HepG2 (cell line): ENCODE measurements around the gene MUC13. TPM values are rescaled to one million over a fixed set of nuclear protein-coding genes. Genes with fewer than 3 reads are reported as not detected.

Experiments
- ATAC-seq: fragments of 200-7000 bp; cut with Tn5 transposase; 3 replicates; pipeline ENCODE4 v1.9.1; 2020; ENCODE audit warnings: mild to moderate bottlenecking, moderate library complexity
- BruUV-seq: library from RNA; stranded (reverse); fragments of 400-500 nt; replicated peaks from 2 replicates; lab custom pipeline; 2021; lab: Mats Ljungman, UMichigan
- CTCF ChIA-PET: fragments of 300-600 bp; formaldehyde crosslinking; extraction: SDS; loops from one replicate; lab custom pipeline; 2021; ENCODE audit warnings: low total read pairs, inconsistent platforms, low intra/inter-chr PET ratio; lab: Yijun Ruan, JAX
- POLR2A ChIA-PET: fragments of 350-600 bp; sonication (Branson Sonifier 250); formaldehyde crosslinking; loops from one replicate; lab custom pipeline; 2020; ENCODE audit warnings: antibody characterized with exemption, inconsistent platforms; lab: Yijun Ruan, JAX
- DNase-seq: peaks from one replicate; pipeline ENCODE4 v3.0.0-alpha.2; 2015; ENCODE audit warnings: low spot score
- FAIRE-seq: peaks from 3 replicates; lab custom pipeline; 2011; peaks lifted over from hg19 to GRCh38; lab: Jason Lieb, UNC
- H2AFZ ChIP-seq: one replicate; pipeline ENCODE4 v1.6.1; 2011; ENCODE audit warnings: low read length, inconsistent platforms
- H3K27ac ChIP-seq: fragments of 300-600 bp; 3 replicates; pipeline ENCODE4 v1.8.0; 2011; ENCODE audit warnings: mixed run types, mild to moderate bottlenecking, mixed read lengths, low read length, inconsistent platforms; ENCODE audit not compliant: insufficient read depth; ENCODE audit errors: extremely low read length
- H3K27me3 ChIP-seq, 2 experiments: fragments of 200-600 bp in 1 of 2; 2 replicates in 1 of 2; 3 replicates in 1 of 2; pipeline versions ENCODE4 v1.6.0 to v1.8.0; 2011; ENCODE audit warnings: low read length in 2 of 2, mild to moderate bottlenecking in 2 of 2, moderate library complexity in 2 of 2, inconsistent platforms in 1 of 2; ENCODE audit not compliant: insufficient read depth in 2 of 2, control insufficient read depth in 1 of 2
- H3K36me3 ChIP-seq, 2 experiments: fragments of 200-600 bp in 1 of 2; replicated peaks in 1 of 2; 2 replicates in 1 of 2; 3 replicates in 1 of 2; pipeline versions ENCODE4 v1.5.1 to v1.8.0; 2011; ENCODE audit warnings: low read length in 2 of 2, inconsistent platforms in 1 of 2; ENCODE audit not compliant: insufficient read depth in 2 of 2, control insufficient read depth in 1 of 2
- H3K4me1 ChIP-seq: 2 replicates; pipeline ENCODE4 v1.5.1; 2012; ENCODE audit warnings: low read length, inconsistent platforms; ENCODE audit not compliant: insufficient read depth
- H3K4me2 ChIP-seq: 2 replicates; pipeline ENCODE4 v1.6.0; 2011; ENCODE audit warnings: low read depth, low read length, inconsistent platforms
- H3K4me3 ChIP-seq, 3 experiments: fragments of 200-600 bp in 1 of 3; sonication (generic), shearing (Covaris generic) in 1 of 3; replicated peaks in 1 of 3; 2 replicates each; pipeline ENCODE4 v1.5.1; 2011 to 2016; ENCODE audit warnings: low read length in 3 of 3, inconsistent platforms in 2 of 3, low read depth in 2 of 3, mild to moderate bottlenecking in 2 of 3, control low read depth in 1 of 3, mixed read lengths in 1 of 3; ENCODE audit not compliant: insufficient read depth in 1 of 3
- H3K79me2 ChIP-seq: one replicate; pipeline ENCODE4 v1.6.1; 2011; ENCODE audit warnings: low read length, inconsistent platforms; ENCODE audit not compliant: insufficient read depth
- H3K9ac ChIP-seq: 2 replicates; pipeline ENCODE4 v1.6.0; 2011; ENCODE audit warnings: mild to moderate bottlenecking, low read depth, low read length, inconsistent platforms; ENCODE audit not compliant: insufficient read depth
- H3K9me3 ChIP-seq: 2 replicates; pipeline ENCODE4 v1.5.1; 2012; ENCODE audit warnings: mild to moderate bottlenecking, low read length
- H4K20me1 ChIP-seq: 2 replicates; pipeline ENCODE4 v1.6.0; 2011; ENCODE audit warnings: inconsistent platforms, mild to moderate bottlenecking, low read length, moderate library complexity; ENCODE audit not compliant: insufficient read depth
- ATF7 ChIP-seq, 2 experiments: fragments of 450-650 bp in 1 of 2; sonication (generic) in 1 of 2; formaldehyde crosslinking in 1 of 2; IDR thresholded peaks; 2 replicates each; pipeline versions ENCODE4 v1.4.0 to v1.6.1; 2016 to 2020; ENCODE audit warnings: antibody characterized with exemption in 1 of 2, mild to moderate bottlenecking in 1 of 2, missing genetic modification reagents in 1 of 2
- CREB1 ChIP-seq, 2 experiments: fragments of 450-650 bp in 1 of 2; IDR thresholded peaks; 2 replicates each; pipeline ENCODE4 v1.6.1; 2016 to 2017; ENCODE audit warnings: control low read depth in 1 of 2, mild to moderate bottlenecking in 1 of 2, missing compliant biosample characterization in 1 of 2, missing genetic modification characterization in 1 of 2
- ELF3 ChIP-seq: IDR thresholded peaks from 2 replicates; pipeline ENCODE4 v1.6.1; 2016; ENCODE audit warnings: missing genetic modification reagents, missing compliant biosample characterization
- HOMEZ ChIP-seq: IDR thresholded peaks from 2 replicates; pipeline ENCODE4 v1.6.1; 2016; ENCODE audit warnings: low read depth
- KDM5B ChIP-seq: sonication (generic); formaldehyde crosslinking; IDR thresholded peaks from 2 replicates; pipeline ENCODE4 v1.4.0; 2020; ENCODE audit warnings: missing genetic modification reagents, mild to moderate bottlenecking, borderline replicate concordance
- KLF12 ChIP-seq: sonication (generic); formaldehyde crosslinking; IDR thresholded peaks from 2 replicates; pipeline ENCODE4 v1.4.0; 2020; ENCODE audit warnings: missing genetic modification reagents, borderline replicate concordance
- MAFG ChIP-seq: sonication (generic); formaldehyde crosslinking; IDR thresholded peaks from 2 replicates; pipeline ENCODE4 v1.5.1; 2020; ENCODE audit warnings: mild to moderate bottlenecking, missing genetic modification reagents
- RARA ChIP-seq: IDR thresholded peaks from 2 replicates; pipeline ENCODE4 v1.6.1; 2016; ENCODE audit warnings: missing genetic modification reagents, missing compliant biosample characterization
- SRSF1 ChIP-seq: fragments of 200-400 bp; formaldehyde crosslinking; optimal IDR thresholded peaks from 2 replicates; pipeline ENCODE3; 2017; ENCODE audit warnings: mild to moderate bottlenecking, low read depth, low read length, moderate library complexity
- YEATS4 ChIP-seq: sonication (generic); formaldehyde crosslinking; IDR thresholded peaks from 2 replicates; pipeline ENCODE4 v1.4.0; 2020; ENCODE audit warnings: missing genetic modification reagents, borderline replicate concordance
- ZFP36L2 ChIP-seq: sonication (generic); formaldehyde crosslinking; IDR thresholded peaks from 2 replicates; pipeline ENCODE4 v1.4.0; 2020; ENCODE audit warnings: missing genetic modification reagents
- ZFP62 ChIP-seq: sonication (generic); formaldehyde crosslinking; IDR thresholded peaks from 2 replicates; pipeline ENCODE4 v1.4.0; 2020; ENCODE audit warnings: missing genetic modification reagents
- ZMAT5 ChIP-seq: sonication (generic); formaldehyde crosslinking; IDR thresholded peaks from 2 replicates; pipeline ENCODE4 v1.5.0; 2020; ENCODE audit warnings: mild to moderate bottlenecking, low read depth, missing genetic modification reagents, borderline replicate concordance
- ZMYM3 ChIP-seq: sonication (generic); formaldehyde crosslinking; IDR thresholded peaks from 2 replicates; pipeline ENCODE4 v1.5.1; 2020; ENCODE audit warnings: mild to moderate bottlenecking, missing genetic modification reagents
- ZNF34 ChIP-seq: sonication (generic); formaldehyde crosslinking; IDR thresholded peaks from 2 replicates; pipeline ENCODE4 v1.4.0; 2020; ENCODE audit warnings: mild to moderate bottlenecking, missing genetic modification reagents, borderline replicate concordance
- ZNF383 ChIP-seq: sonication (generic); formaldehyde crosslinking; IDR thresholded peaks from 2 replicates; pipeline ENCODE4 v1.4.0; 2020; ENCODE audit warnings: missing genetic modification reagents, mild to moderate bottlenecking, borderline replicate concordance
- ZNF430 ChIP-seq: sonication (generic); formaldehyde crosslinking; IDR thresholded peaks from 2 replicates; pipeline ENCODE4 v1.9.0; 2021; ENCODE audit warnings: mild to moderate bottlenecking, missing genetic modification reagents
- ZNF687 ChIP-seq: sonication (generic); formaldehyde crosslinking; IDR thresholded peaks from 2 replicates; pipeline ENCODE4 v1.5.1; 2020; ENCODE audit warnings: mild to moderate bottlenecking, missing genetic modification reagents, moderate library complexity
- ZNF7 ChIP-seq: IDR thresholded peaks from 2 replicates; pipeline ENCODE4 v1.6.1; 2016; ENCODE audit warnings: missing biosample characterization, missing genetic modification reagents
- WGBS: methylation state at CpG from one replicate; pipeline ENCODE4 v1.1.6; 2017; ENCODE audit warnings: low lambda C conversion rate; 5-methylcytosine and 5-hydroxymethylcytosine counted together
- in situ Hi-C: cut with HindIII; loops from 2 replicates; pipeline ENCODE4 v1.10.0; 2017; ENCODE audit warnings: low pct_unique_long_range_greater_than_20kb; ENCODE audit not compliant: extremely low pct_ligation_motif_present
- intact Hi-C: fragments of 100-400 bp; cut with micrococcal nuclease; formaldehyde crosslinking; loops from one replicate; pipeline ENCODE4 v1.10.0; 2022; ENCODE audit not compliant: unreplicated experiment
- polyA plus RNA-seq, 8 experiments: library from polyadenylated mRNA; depleted of rRNA in 3 of 8; stranded (reverse) in 7 of 8; unstranded in 1 of 8; fragments of >200 nt; fragmentation: Illumina TruSeq in 4 of 8; extraction: Trizol in 4 of 8; gene quantifications; 2 replicates each; pipeline versions ENCODE4 v1.2.1 to v1.2.3, GENCODE V29; 2011 to 2016; ENCODE audit warnings: low read depth in 4 of 8, missing spikeins in 1 of 8, mixed read lengths in 1 of 8; ENCODE audit not compliant: insufficient read depth in 1 of 8
- total RNA-seq, 5 experiments: library from RNA; depleted of rRNA; stranded (reverse); fragments of >200 nt; fragmentation: Illumina TruSeq; extraction: Trizol; gene quantifications; 2 replicates each; pipeline ENCODE4 v1.2.3, GENCODE V29; 2016; ENCODE audit warnings: low read depth in 1 of 5

Gene MUC13
- total and polyA plus RNA-seq, 2 of the 13 experiments (the other 11 are each of a cell fraction or from before 2014, with no cell fraction given): 0.04 to 1.2 TPM

GRCh38 chr3:124876401-124876878 is 58.1 kb downstream of the MUC13 start:
- Histone ChIP-seq H3K4me1 (peaks cover 84% of the 10 kb centered on the region), H3K4me2 (peak overlapping the region; percentile 30; the same call in 1 of the 2 replicates), H3K4me3 (no peak overlapping the region), H2AFZ (no peak overlapping the region), H3K36me3 (peaks cover 5 to 21% of the 10 kb centered on the region in 2 experiments), H4K20me1 (no peaks in the 10 kb centered on the region; the same call in 1 of the 2 replicates), H3K9ac (peak overlapping the region; percentile 10; the same call in 1 of the 2 replicates), H3K9me3 (no peaks in the 10 kb centered on the region), H3K27ac (peak overlapping the region; percentile 43), H3K27me3 (no peaks in the 10 kb centered on the region), H3K79me2 (peaks cover 69% of the 10 kb centered on the region)
- no peak for DNase-seq
- intact Hi-C loops (no loop called here), in situ Hi-C loops (loop anchor here (5.0 kb wide), 1 partner anchor 39 kb away; no protein-coding TSS in a partner anchor)
- CTCF ChIA-PET: no interaction called here
- POLR2A ChIA-PET: interaction anchor here (3.3 to 3.8 kb wide), 2 partner anchors 10 to 41 kb away, joined by 15 to 19 read pairs; partner anchors contain the start of gene ITGB5
- ATAC-seq: no peak
- WGBS: 79% methylated on average over 3 of the region's 3 CpGs
- FAIRE-seq: no peak
- BruUV-seq: no TSS peak
- no peak for TF ChIP-seq ZFP36L2
- TF ChIP-seq ZNF430: no peak
- TF ChIP-seq CREB1 (IDR thresholded peaks at IDR 0.05): no peak
- TF ChIP-seq CREB1 (CRISPR knock-in tag; IDR thresholded peaks at IDR 0.05): no peak
- no peak for TF ChIP-seq ELF3 (CRISPR knock-in tag)
- TF ChIP-seq KDM5B (CRISPR knock-in tag): no peak
- TF ChIP-seq ATF7 (IDR thresholded peaks at IDR 0.05): no peak
- no peak for TF ChIP-seq ATF7 (CRISPR knock-in tag; IDR thresholded peaks at IDR 0.05)
- no peak for TF ChIP-seq HOMEZ (CRISPR knock-in tag)
- TF ChIP-seq MAFG (CRISPR knock-in tag): no peak
- no peak for TF ChIP-seq SRSF1
- no peak for TF ChIP-seq ZNF383
- no peak for TF ChIP-seq ZNF34 (CRISPR knock-in tag)
- TF ChIP-seq ZFP62 (CRISPR knock-in tag): no peak
- no peak for TF ChIP-seq ZMYM3 (CRISPR knock-in tag)
- TF ChIP-seq YEATS4 (CRISPR knock-in tag): no peak
- TF ChIP-seq ZNF687 (CRISPR knock-in tag): peak; percentile 68
- 0 out of 2 replicates have a peak, but pooled peaks have one; percentile 40 for TF ChIP-seq RARA
- no peak for TF ChIP-seq ZNF7
- TF ChIP-seq ZMAT5 (CRISPR knock-in tag): no peak
- no peak for TF ChIP-seq KLF12
